Measurements from ENCODE around the gene HIP1. TPM values are rescaled to one million over a fixed set of nuclear protein-coding genes. Genes with fewer than 3 reads are reported as not detected.

Gene HIP1
- total and polyA plus RNA-seq, 9 of the 15 experiments (the other 6 are each of a cell fraction or from before 2014, with no cell fraction given), result 2.4 to 13.7 (median 9.5) TPM

DNA sequence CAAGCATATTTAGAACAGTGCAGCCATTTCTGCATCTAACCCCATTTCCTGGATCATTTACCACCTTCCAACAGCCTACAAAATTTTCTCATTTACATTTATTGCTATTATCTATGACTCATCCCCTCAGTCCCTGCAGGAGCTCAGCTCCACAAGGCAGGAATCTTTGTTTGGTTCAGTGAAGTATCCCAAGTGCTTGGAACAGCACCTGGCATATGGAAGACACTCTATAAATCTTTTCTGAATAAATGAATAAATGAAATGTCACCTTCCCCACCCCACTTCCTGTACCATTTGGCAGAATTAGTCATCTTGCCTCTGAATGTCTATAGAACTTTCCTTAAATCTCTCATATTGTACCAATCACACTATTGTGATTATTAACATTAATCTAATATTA, 110.7 kb downstream of the HIP1 start (continued):
- TF ChIP-seq, protein P1, sequence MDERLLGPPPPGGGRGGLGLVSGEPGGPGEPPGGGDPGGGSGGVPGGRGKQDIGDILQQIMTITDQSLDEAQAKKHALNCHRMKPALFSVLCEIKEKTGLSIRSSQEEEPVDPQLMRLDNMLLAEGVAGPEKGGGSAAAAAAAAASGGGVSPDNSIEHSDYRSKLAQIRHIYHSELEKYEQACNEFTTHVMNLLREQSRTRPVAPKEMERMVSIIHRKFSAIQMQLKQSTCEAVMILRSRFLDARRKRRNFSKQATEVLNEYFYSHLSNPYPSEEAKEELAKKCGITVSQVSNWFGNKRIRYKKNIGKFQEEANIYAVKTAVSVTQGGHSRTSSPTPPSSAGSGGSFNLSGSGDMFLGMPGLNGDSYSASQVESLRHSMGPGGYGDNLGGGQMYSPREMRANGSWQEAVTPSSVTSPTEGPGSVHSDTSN (CRISPR knock-in tag; IDR thresholded peaks at IDR 0.05; ENCODE audit: low read depth), result no peak
- TF ChIP-seq, protein P1 (tag; conservative IDR thresholded peaks at IDR 0.05; ENCODE audit: low read depth), result no peak
- TF ChIP-seq, protein P2, sequence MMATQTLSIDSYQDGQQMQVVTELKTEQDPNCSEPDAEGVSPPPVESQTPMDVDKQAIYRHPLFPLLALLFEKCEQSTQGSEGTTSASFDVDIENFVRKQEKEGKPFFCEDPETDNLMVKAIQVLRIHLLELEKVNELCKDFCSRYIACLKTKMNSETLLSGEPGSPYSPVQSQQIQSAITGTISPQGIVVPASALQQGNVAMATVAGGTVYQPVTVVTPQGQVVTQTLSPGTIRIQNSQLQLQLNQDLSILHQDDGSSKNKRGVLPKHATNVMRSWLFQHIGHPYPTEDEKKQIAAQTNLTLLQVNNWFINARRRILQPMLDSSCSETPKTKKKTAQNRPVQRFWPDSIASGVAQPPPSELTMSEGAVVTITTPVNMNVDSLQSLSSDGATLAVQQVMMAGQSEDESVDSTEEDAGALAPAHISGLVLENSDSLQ (IDR thresholded peaks at IDR 0.05), result no peak
- TF ChIP-seq ZNF696 (CRISPR knock-in tag; conservative IDR thresholded peaks at IDR 0.05) (no peak), TRIM28 (IDR thresholded peaks at IDR 0.05) (peak; percentile 98), PTTG1 (tag; IDR thresholded peaks at IDR 0.05; ENCODE audit: low read depth) (no peak), RUNX1 (IDR thresholded peaks at IDR 0.05; ENCODE audit: low read depth) (no peak), RBM22 (IDR thresholded peaks at IDR 0.05; ENCODE audit: low read depth, low read length, poor library complexity, severe bottlenecking) (no peak), SUPT5H (IDR thresholded peaks at IDR 0.05) (no peak), SMARCA5 (IDR thresholded peaks at IDR 0.05) (peak; percentile 75; the same call in 1 of the 2 replicates), SP1 (CRISPR knock-in tag; IDR thresholded peaks at IDR 0.05) (no peak), HDAC2 (IDR thresholded peaks at IDR 0.05) (peak; percentile 73; the same call in 1 of the 2 replicates)
- TF ChIP-seq, protein P3, sequence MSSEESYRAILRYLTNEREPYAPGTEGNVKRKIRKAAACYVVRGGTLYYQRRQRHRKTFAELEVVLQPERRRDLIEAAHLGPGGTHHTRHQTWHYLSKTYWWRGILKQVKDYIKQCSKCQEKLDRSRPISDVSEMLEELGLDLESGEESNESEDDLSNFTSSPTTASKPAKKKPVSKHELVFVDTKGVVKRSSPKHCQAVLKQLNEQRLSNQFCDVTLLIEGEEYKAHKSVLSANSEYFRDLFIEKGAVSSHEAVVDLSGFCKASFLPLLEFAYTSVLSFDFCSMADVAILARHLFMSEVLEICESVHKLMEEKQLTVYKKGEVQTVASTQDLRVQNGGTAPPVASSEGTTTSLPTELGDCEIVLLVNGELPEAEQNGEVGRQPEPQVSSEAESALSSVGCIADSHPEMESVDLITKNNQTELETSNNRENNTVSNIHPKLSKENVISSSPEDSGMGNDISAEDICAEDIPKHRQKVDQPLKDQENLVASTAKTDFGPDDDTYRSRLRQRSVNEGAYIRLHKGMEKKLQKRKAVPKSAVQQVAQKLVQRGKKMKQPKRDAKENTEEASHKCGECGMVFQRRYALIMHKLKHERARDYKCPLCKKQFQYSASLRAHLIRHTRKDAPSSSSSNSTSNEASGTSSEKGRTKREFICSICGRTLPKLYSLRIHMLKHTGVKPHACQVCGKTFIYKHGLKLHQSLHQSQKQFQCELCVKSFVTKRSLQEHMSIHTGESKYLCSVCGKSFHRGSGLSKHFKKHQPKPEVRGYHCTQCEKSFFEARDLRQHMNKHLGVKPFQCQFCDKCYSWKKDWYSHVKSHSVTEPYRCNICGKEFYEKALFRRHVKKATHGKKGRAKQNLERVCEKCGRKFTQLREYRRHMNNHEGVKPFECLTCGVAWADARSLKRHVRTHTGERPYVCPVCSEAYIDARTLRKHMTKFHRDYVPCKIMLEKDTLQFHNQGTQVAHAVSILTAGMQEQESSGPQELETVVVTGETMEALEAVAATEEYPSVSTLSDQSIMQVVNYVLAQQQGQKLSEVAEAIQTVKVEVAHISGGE (CRISPR knock-in tag; IDR thresholded peaks at IDR 0.05), result no peak
- TF ChIP-seq, protein P4, sequence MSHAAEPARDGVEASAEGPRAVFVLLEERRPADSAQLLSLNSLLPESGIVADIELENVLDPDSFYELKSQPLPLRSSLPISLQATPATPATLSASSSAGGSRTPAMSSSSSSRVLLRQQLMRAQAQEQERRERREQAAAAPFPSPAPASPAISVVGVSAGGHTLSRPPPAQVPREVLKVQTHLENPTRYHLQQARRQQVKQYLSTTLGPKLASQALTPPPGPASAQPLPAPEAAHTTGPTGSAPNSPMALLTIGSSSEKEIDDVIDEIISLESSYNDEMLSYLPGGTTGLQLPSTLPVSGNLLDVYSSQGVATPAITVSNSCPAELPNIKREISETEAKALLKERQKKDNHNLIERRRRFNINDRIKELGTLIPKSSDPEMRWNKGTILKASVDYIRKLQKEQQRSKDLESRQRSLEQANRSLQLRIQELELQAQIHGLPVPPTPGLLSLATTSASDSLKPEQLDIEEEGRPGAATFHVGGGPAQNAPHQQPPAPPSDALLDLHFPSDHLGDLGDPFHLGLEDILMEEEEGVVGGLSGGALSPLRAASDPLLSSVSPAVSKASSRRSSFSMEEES (CRISPR knock-in tag; IDR thresholded peaks at IDR 0.05), result no peak
- TF ChIP-seq, protein P5, sequence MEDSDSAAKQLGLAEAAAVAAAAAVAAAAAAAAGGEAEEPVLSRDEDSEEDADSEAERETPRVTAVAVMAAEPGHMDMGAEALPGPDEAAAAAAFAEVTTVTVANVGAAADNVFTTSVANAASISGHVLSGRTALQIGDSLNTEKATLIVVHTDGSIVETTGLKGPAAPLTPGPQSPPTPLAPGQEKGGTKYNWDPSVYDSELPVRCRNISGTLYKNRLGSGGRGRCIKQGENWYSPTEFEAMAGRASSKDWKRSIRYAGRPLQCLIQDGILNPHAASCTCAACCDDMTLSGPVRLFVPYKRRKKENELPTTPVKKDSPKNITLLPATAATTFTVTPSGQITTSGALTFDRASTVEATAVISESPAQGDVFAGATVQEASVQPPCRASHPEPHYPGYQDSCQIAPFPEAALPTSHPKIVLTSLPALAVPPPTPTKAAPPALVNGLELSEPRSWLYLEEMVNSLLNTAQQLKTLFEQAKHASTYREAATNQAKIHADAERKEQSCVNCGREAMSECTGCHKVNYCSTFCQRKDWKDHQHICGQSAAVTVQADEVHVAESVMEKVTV (CRISPR knock-in tag; IDR thresholded peaks at IDR 0.05), result no peak
- TF ChIP-seq, protein P6, sequence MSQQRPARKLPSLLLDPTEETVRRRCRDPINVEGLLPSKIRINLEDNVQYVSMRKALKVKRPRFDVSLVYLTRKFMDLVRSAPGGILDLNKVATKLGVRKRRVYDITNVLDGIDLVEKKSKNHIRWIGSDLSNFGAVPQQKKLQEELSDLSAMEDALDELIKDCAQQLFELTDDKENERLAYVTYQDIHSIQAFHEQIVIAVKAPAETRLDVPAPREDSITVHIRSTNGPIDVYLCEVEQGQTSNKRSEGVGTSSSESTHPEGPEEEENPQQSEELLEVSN (IDR thresholded peaks at IDR 0.05; ENCODE audit: borderline replicate concordance in 1 of 2, extremely low read depth in 1 of 2, insufficient read depth in 1 of 2, insufficient read length in 1 of 2, low read depth in 1 of 2, low read length in 1 of 2, poor library complexity in 1 of 2, severe bottlenecking in 1 of 2), result no peak
